Upper lobe of left lung (tissue), 6 donors: Measurements from ENCODE around the gene BAX. TPM values are rescaled to one million over a fixed set of nuclear protein-coding genes. Genes with fewer than 3 reads are reported as not detected.

ENCODE experiments used
- ATAC-seq, 2 donors: fragments of 200-7000 bp; cut with Tn5 transposase; one replicate each; pipeline ENCODE4 v1.9.1; 2022; ENCODE audit warnings: mild to moderate bottlenecking in 2 of 2, moderate library complexity in 2 of 2; ENCODE audit not compliant: low FRiP score in 2 of 2
- DNase-seq, 2 donors: peaks; one replicate each; pipeline ENCODE4 v3.0.0-alpha.2; 2019 to 2020
- H3K27ac ChIP-seq, 4 donors: fragments of 200-600 bp; sonication (generic); one replicate each; pipeline ENCODE4 v1.5.1; 2016 to 2019
- H3K27me3 ChIP-seq, 4 donors: fragments of 200-600 bp; sonication (generic); one replicate each; pipeline ENCODE4 v1.5.1; 2017 to 2019
- H3K36me3 ChIP-seq, 4 donors: fragments of 200-600 bp; sonication (generic); one replicate each; pipeline ENCODE4 v1.5.1; 2016 to 2019
- H3K4me1 ChIP-seq, 4 donors: fragments of 200-600 bp; sonication (generic); one replicate each; pipeline ENCODE4 v1.5.1; 2018 to 2019
- H3K4me3 ChIP-seq, 4 donors: fragments of 200-600 bp; sonication (generic); one replicate each; pipeline ENCODE4 v1.5.1; 2017 to 2019; ENCODE audit warnings: mild to moderate bottlenecking in 2 of 4, moderate library complexity in 1 of 4
- H3K9me3 ChIP-seq, 4 donors: fragments of 200-600 bp; sonication (generic); one replicate each; pipeline ENCODE4 v1.5.1; 2018 to 2019
- EP300 ChIP-seq, 4 donors: sonication (generic); formaldehyde crosslinking; IDR thresholded peaks; one replicate each; pipeline ENCODE4 v1.5.1; 2017; ENCODE audit warnings: antibody characterized with exemption in 4 of 4, control low read depth in 2 of 4
- POLR2A ChIP-seq, 4 donors: fragments of 450-650 bp; IDR thresholded peaks; one replicate each; pipeline ENCODE4 v1.5.1; 2016 to 2017; ENCODE audit warnings: antibody characterized with exemption in 4 of 4, mild to moderate bottlenecking in 2 of 4
- POLR2AphosphoS5 ChIP-seq, 2 donors: sonication (generic); formaldehyde crosslinking; IDR thresholded peaks; one replicate each; pipeline ENCODE4 v1.5.1; 2017; ENCODE audit warnings: antibody characterized with exemption in 2 of 2
- WGBS, 2 donors: methylation state at CpG; one replicate each; pipeline ENCODE4 v1.1.5; 2017 to 2018; 5-methylcytosine and 5-hydroxymethylcytosine counted together
- small RNA-seq, 4 donors: library from RNA; depleted of rRNA; stranded (forward); fragments of <200 nt; gene quantifications; one replicate each; pipeline ENCODE3, GENCODE V24; 2016
- total RNA-seq, 6 donors: library from RNA; depleted of rRNA in 4 of 6; stranded (reverse); fragments of >200 nt in 4 of 6; gene quantifications; one replicate each; pipeline versions ENCODE4 v1.1.0 to v1.2.1, GENCODE V29; 2016 to 2021
- TF ChIP-seq, protein P1 (sequence below), 6 experiments: fragments of 450-650 bp in 4 of 6; fragments of 200-600 bp in 2 of 6; sonication (generic) in 2 of 6; IDR thresholded peaks; one replicate each; pipeline ENCODE4 v1.5.1; 2016 to 2019; ENCODE audit warnings: antibody characterized with exemption in 6 of 6
- donor health status: DM: no; HTN: no; CAD: no; lungs with moderate emphysema.
- donor health status: DM: no; HTN: yes; CAD: no; lungs with severe emphysema.

Gene BAX
- total RNA-seq, 6 donors from 2014 or later = 68.1 to 143 (median 112) TPM

DNA sequence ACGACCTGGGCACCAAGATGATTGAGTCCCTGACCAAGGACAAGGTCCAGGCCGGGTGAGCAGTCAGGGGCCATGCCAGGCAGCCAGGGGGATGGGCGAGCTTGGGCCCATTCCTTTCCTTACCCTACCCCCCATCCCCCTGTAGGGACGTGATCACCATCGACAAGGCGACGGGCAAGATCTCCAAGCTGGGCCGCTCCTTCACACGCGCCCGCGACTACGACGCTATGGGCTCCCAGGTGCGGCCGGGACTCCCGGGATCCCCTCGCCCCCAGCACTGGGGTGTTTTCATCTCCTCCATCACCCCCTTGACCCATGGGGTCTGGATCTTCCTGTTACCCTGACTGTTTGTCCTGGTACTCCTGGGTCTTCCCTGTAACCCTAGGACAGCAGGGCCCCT is 55.2 kb downstream of the BAX start:
- Histone ChIP-seq H3K36me3 (peaks cover 22 to 91% (median 57%) of the 10 kb centered on the region in 4 donors), H3K4me1 (no peaks in the 10 kb centered on the region), H3K27ac (no peak overlapping the region), H3K9me3 (no peaks in the 10 kb centered on the region), H3K4me3 (no peak overlapping the region), H3K27me3 (no peaks in the 10 kb centered on the region)
- WGBS, 2 donors = 95 to 96% methylated on average over 14 to 18 of the region's 18 CpGs
- DNase-seq = peak in 1 of 2 donors; percentile 53
- no peak for ATAC-seq
- TF ChIP-seq, protein P1, sequence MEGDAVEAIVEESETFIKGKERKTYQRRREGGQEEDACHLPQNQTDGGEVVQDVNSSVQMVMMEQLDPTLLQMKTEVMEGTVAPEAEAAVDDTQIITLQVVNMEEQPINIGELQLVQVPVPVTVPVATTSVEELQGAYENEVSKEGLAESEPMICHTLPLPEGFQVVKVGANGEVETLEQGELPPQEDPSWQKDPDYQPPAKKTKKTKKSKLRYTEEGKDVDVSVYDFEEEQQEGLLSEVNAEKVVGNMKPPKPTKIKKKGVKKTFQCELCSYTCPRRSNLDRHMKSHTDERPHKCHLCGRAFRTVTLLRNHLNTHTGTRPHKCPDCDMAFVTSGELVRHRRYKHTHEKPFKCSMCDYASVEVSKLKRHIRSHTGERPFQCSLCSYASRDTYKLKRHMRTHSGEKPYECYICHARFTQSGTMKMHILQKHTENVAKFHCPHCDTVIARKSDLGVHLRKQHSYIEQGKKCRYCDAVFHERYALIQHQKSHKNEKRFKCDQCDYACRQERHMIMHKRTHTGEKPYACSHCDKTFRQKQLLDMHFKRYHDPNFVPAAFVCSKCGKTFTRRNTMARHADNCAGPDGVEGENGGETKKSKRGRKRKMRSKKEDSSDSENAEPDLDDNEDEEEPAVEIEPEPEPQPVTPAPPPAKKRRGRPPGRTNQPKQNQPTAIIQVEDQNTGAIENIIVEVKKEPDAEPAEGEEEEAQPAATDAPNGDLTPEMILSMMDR (IDR thresholded peaks at IDR 0.05) = no peak
- TF ChIP-seq POLR2AphosphoS5 (IDR thresholded peaks at IDR 0.05) = no peak
- TF ChIP-seq POLR2A (IDR thresholded peaks at IDR 0.05) = no peak
- TF ChIP-seq EP300 (IDR thresholded peaks at IDR 0.05) = no peak

DNA sequence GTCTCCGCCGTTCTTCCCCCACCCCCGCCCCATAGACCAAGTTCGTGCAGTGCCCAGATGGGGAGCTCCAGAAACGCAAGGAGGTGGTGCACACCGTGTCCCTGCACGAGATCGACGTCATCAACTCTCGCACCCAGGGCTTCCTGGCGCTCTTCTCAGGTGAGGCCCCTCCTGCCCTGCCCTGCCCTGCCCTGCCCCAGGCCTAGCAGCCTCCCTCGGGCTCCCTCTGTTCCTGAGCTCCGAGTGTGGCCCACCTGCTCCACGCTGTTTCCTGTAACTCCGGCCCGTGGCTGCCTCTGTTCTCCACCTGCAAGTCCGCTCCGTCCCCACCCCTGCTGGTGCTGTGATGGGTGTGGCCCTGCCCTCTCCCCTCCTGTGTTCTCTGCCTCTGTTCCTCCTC is 55.8 kb downstream of the BAX start:
- H3K36me3 ChIP-seq = peaks cover 16 to 91% (median 55%) of the 10 kb centered on the region in 4 donors
- H3K27me3 ChIP-seq = no peaks in the 10 kb centered on the region
- ATAC-seq = no peak
- H3K4me3 ChIP-seq = no peak overlapping the region
- H3K4me1 ChIP-seq = no peaks in the 10 kb centered on the region
- 92 to 93% methylated on average over 14 to 18 of the region's 18 CpGs for WGBS, 2 donors
- H3K9me3 ChIP-seq = no peaks in the 10 kb centered on the region
- no peak overlapping the region for H3K27ac ChIP-seq
- DNase-seq = peak in 1 of 2 donors; percentile 53
- no peak for TF ChIP-seq EP300 (IDR thresholded peaks at IDR 0.05)
- TF ChIP-seq POLR2A (IDR thresholded peaks at IDR 0.05) = no peak
- no peak for TF ChIP-seq POLR2AphosphoS5 (IDR thresholded peaks at IDR 0.05)
- TF ChIP-seq, protein P1 (IDR thresholded peaks at IDR 0.05) = no peak

DNA sequence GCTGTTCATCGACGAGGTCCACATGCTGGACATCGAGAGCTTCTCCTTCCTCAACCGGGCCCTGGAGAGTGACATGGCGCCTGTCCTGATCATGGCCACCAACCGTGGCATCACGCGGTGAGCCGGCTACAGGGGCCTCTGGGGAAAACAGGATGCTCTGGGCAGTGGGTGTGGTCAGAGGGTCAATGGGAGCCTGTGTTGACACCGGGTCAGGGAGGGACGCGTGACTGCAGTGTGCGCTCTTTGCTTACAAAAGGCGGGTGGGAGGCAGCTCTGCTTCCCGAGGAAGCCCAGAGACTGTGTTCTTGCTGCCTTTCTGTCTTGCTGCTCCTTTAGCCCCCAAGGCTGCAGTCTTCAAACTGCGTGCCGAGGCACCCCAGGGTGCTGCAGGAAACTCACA is 56.5 kb downstream of the BAX start:
- 75 to 85% methylated on average over 4 to 17 of the region's 17 CpGs for WGBS, 2 donors
- H3K36me3 ChIP-seq = peaks cover 15 to 91% (median 51%) of the 10 kb centered on the region in 4 donors
- DNase-seq = peak in 1 of 2 donors; percentile 48

More for the DNA sequence above, 56.5 kb downstream of the BAX start:
- H3K9me3 ChIP-seq = no peaks in the 10 kb centered on the region
- TF ChIP-seq, protein P1 (IDR thresholded peaks at IDR 0.05) = no peak
- no peaks in the 10 kb centered on the region for H3K27me3 ChIP-seq
- no peaks in the 10 kb centered on the region for H3K4me1 ChIP-seq
- no peak overlapping the region for H3K4me3 ChIP-seq
- peak in 1 of 2 donors; percentile 20 for ATAC-seq
- H3K27ac ChIP-seq = no peak overlapping the region

Small RNA genes within 50 kb of the gene (small RNA-seq; reads per million reads assigned to genes)
- gene AC026803.1 = 0 reads per million in 4 donors
- 0 reads per million in 4 donors for gene MIR6798

Other genes with a start within 250 kb of the BAX start
- 1 to 10 TPM in 5 of 6 donors, not detected in 1; 1.1 to 3.1 (median 1.3) TPM for gene MAMSTR, start 235.2 kb upstream of the BAX start, total RNA-seq
- gene RASIP1, start 214.3 kb upstream of the BAX start, total RNA-seq = 10 to 100 TPM; 14.7 to 74.4 (median 26.3) TPM
- gene IZUMO1, start 208.0 kb upstream of the BAX start, total RNA-seq = 1 to 10 TPM in 5 of 6 donors, not detected in 1; 1.4 to 4.2 (median 2.5) TPM
- gene FUT1, start 202.2 kb upstream of the BAX start, total RNA-seq = 10 to 100 TPM in 3 of 6 donors, 1 to 10 TPM in 3; 7.2 to 17.4 (median 10.1) TPM
- not detected for gene FGF21, start 199.4 kb upstream of the BAX start, total RNA-seq
- 100 to 1,000 TPM in 1 of 6 donors, 10 to 100 TPM in 5; 50.7 to 221 (median 81.2) TPM for gene BCAT2, start 143.8 kb upstream of the BAX start, total RNA-seq
- gene HSD17B14, start 118.4 kb upstream of the BAX start, total RNA-seq = 10 to 100 TPM; 13.8 to 65.0 (median 28.5) TPM
- 10 to 100 TPM in 5 of 6 donors, 1 to 10 TPM in 1; 6.3 to 34.9 (median 21.2) TPM for gene PLEKHA4, start 86.3 kb upstream of the BAX start, total RNA-seq
- 100 to 1,000 TPM in 5 of 6 donors, 10 to 100 TPM in 1; 96.2 to 194 (median 114) TPM for gene PPP1R15A, start 82.5 kb upstream of the BAX start, total RNA-seq
- gene TULP2, start 56.1 kb upstream of the BAX start, total RNA-seq = 1 to 10 TPM in 1 of 6 donors, under 1 TPM in 2, not detected in 3; 0.30 to 4.9 (median 0.86) TPM
- gene NUCB1, start 54.6 kb upstream of the BAX start, total RNA-seq = 100 to 1,000 TPM; 278 to 463 (median 341) TPM
- 1 to 10 TPM; 1.9 to 6.3 (median 2.8) TPM for gene DHDH, start 21.2 kb upstream of the BAX start, total RNA-seq
- over 10,000 TPM in 3 of 6 donors, 1,000 to 10,000 TPM in 3; 5,928 to 23,282 (median 11,982) TPM for gene FTL, start 10.4 kb downstream of the BAX start, total RNA-seq
- 10 to 100 TPM; 26.4 to 79.6 (median 35.6) TPM for gene GYS1, start 38.4 kb downstream of the BAX start, total RNA-seq
- 100 to 1,000 TPM in 2 of 6 donors, 10 to 100 TPM in 4; 45.7 to 105 (median 70.6) TPM for gene RUVBL2, start 39.0 kb downstream of the BAX start, total RNA-seq
- gene LHB, start 62.2 kb downstream of the BAX start, total RNA-seq = under 1 TPM in 1 of 6 donors, not detected in 5; 0.77 TPM
- not detected for gene CGB3, start 69.5 kb downstream of the BAX start, total RNA-seq
- not detected for gene CGB2, start 77.0 kb downstream of the BAX start, total RNA-seq
- gene CGB1, start 82.0 kb downstream of the BAX start, total RNA-seq = not detected
- not detected for gene CGB5, start 89.0 kb downstream of the BAX start, total RNA-seq
- not detected for gene CGB8, start 94.2 kb downstream of the BAX start, total RNA-seq
- 1 to 10 TPM in 1 of 6 donors, under 1 TPM in 5; 0.22 to 5.2 (median 0.55) TPM for gene CGB7, start 102.9 kb downstream of the BAX start, total RNA-seq
- gene NTF4, start 109.9 kb downstream of the BAX start, total RNA-seq = 10 to 100 TPM in 1 of 6 donors, 1 to 10 TPM in 5; 1.2 to 10.5 (median 4.9) TPM
- gene KCNA7, start 117.8 kb downstream of the BAX start, total RNA-seq = not detected
- 1,000 to 10,000 TPM in 1 of 6 donors, 100 to 1,000 TPM in 5; 147 to 1,500 (median 176) TPM for gene SNRNP70, start 130.6 kb downstream of the BAX start, total RNA-seq
- 10 to 100 TPM in 1 of 6 donors, 1 to 10 TPM in 5; 3.1 to 10.2 (median 7.6) TPM for gene LIN7B, start 159.5 kb downstream of the BAX start, total RNA-seq
- 1 to 10 TPM in 4 of 6 donors, under 1 TPM in 1, not detected in 1; 0.89 to 7.9 (median 2.3) TPM for gene C19orf73, start 164.3 kb downstream of the BAX start, total RNA-seq
- gene PPFIA3, start 164.7 kb downstream of the BAX start, total RNA-seq = 10 to 100 TPM in 1 of 6 donors, 1 to 10 TPM in 5; 2.4 to 11.5 (median 5.9) TPM
- 1 to 10 TPM in 3 of 6 donors, under 1 TPM in 2, not detected in 1; 0.61 to 2.1 (median 1.2) TPM for gene HRC, start 200.5 kb downstream of the BAX start, total RNA-seq
- 100 to 1,000 TPM in 1 of 6 donors, 10 to 100 TPM in 5; 23.9 to 120 (median 49.3) TPM for gene TRPM4, start 202.9 kb downstream of the BAX start, total RNA-seq